ENCODE results near the gene GYPC. TPM values are rescaled to one million over a fixed set of nuclear protein-coding genes. Genes with fewer than 3 reads are reported as not detected.
"Not testable (repeated sequence)": the region's sequence is repeated elsewhere in the genome, so short reads cannot be mapped to it uniquely, and the experiment has no call there.

Gene GYPC
- polyA plus RNA-seq, 3 donors, result 44.1 to 343 (median 312) TPM

DNA sequence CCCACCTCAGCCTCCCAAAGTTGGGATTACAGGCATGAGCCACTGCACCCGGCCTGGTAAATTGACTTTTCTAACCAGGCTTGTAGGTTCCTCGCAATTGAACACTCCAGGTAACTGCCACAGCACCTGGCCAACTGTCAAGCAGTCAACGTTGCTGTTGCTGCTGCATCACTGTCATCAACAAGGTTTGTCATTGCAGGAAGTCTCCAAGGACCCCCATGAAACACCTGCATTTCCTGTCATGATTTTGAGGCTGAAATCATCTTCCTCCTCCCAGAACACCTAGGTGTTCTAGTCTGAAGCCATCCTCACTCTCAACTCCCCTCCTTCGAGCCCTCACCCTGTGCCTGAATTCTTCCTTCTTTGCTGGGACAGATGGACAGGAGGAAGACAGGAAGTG is 29.7 kb downstream of the GYPC start:
- H3K27ac ChIP-seq (ENCODE audit: low read depth, low read length), result no peak overlapping the region
- WGBS, 3 donors, result 67 to 89% (median 88%) methylated on average over 4 of the region's 4 CpGs

DNA sequence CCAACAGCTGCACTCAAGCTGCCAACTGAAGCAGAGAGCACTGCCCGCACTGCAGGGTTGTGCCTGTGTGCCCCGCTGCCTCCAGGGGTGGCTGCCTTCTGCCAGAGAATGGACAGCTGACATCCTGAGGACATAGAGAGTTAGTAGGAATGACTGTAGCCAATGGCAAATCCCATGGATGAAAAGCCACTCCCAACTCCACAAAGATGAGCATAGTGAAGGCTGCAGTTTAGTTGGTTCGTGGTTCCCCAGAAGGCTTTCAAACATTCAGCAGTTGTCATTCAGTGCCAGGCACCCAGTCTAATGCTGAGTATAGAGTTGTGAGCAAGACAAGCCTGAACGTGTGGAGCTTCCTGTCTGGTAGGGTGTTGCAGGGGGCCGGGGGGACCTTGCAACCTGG is 30.3 kb downstream of the GYPC start:
- WGBS, 3 donors, result 80 to 90% (median 88%) methylated on average over 5 of the region's 5 CpGs
- no peak overlapping the region for H3K27ac ChIP-seq (ENCODE audit: low read depth, low read length)

DNA sequence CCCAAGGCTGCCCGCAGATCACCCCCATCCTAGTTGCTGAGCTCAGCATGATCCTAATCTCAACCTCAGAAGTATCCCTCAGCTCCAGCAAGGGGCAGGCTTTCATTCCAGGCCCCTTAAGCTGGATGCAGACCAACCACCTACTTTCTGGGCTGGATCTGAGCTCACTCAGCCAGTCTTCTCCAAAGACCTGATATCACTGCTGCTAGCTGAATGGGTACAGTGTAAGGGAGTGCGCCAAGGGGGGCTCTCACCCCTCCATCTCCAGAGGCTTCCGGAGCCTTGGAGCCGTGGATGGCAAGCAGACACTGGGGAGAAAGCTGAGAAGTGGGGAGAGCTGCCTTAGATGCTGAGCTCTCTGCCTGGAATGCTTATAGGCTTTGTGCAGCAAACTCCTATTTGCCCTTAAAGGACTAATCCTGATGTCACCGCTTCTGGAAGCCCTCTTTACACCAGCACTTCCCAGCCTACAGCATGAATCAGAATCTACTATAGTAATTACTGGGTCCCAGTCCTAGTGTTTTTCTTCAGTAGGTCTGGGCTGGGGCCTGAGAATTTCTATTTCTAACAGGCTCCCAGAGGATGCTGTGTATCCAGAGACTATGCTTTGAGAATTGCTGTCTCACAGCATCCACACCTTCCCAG is 31.0 kb downstream of the GYPC start:
- H3K27ac ChIP-seq (ENCODE audit: low read depth, low read length), result no peak overlapping the region
- 82 to 95% (median 86%) methylated on average over 5 of the region's 5 CpGs for WGBS, 3 donors

DNA sequence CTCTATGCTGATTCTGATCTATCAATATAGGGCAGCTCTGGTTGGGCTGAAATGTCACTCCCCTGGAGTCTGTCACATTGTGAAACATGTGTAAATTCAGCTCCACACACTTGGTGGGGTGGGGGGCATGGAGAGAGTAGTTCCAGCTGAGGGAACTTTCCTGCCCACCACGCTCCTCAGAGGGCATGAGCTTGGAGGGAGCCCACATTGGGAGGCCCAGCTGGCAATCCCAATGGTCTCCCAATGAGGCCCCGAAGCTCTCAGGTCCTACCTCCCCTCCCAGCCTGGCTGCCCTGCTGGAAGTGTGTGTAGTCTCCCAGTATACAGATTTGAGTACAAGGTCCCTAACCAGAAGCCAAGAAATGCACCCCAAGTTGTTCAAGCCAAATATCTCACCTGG is 31.5 kb downstream of the GYPC start:
- 86 to 92% (median 91%) methylated on average over 2 of the region's 2 CpGs for WGBS, 3 donors
- H3K27ac ChIP-seq (ENCODE audit: low read depth, low read length), result no peak overlapping the region

DNA sequence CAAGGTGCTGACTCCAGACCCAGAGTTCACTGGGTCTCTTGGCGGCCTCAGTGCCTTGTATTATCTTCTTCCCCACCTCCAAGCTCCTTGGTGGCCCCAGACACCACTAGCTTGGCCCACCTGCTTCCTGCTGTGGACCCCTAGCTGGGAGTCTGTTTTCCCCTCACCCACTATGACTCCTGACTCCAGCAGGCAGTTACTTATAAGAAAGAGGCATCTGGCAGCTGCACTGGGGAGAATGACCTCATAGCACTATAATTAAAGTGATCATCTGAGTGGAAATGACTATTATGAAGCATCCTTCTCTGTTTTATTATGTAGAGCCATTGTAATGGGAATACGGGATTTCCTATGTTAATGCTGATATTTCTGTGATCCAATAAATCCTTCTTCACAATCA is 32.6 kb downstream of the GYPC start:
- WGBS, 3 donors, result 63 to 75% (median 63%) methylated on average over 2 of the region's 2 CpGs
- not testable (repeated sequence) for H3K27ac ChIP-seq (ENCODE audit: low read depth, low read length)

DNA sequence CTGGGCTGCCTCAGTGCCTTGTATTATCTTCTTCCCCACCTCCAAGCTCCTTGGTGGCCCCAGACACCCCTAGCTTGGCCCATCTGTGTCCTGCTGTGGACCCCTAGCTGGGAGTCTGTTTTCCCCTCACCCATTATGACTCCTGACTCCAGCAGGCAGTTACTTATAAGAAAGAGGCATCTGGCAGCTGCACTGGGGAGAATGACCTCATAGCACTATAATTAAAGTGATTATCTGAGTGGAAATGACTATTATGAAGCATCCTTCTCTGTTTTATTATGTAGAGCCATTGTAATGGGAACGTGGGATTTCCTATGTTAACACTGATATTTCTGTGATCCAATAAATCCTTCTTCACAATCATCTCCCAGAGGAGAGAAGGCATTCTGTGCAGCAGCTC is 36.3 kb downstream of the GYPC start:
- 37 to 50% (median 37%) methylated on average over 1 of the region's 1 CpG for WGBS, 3 donors

DNA sequence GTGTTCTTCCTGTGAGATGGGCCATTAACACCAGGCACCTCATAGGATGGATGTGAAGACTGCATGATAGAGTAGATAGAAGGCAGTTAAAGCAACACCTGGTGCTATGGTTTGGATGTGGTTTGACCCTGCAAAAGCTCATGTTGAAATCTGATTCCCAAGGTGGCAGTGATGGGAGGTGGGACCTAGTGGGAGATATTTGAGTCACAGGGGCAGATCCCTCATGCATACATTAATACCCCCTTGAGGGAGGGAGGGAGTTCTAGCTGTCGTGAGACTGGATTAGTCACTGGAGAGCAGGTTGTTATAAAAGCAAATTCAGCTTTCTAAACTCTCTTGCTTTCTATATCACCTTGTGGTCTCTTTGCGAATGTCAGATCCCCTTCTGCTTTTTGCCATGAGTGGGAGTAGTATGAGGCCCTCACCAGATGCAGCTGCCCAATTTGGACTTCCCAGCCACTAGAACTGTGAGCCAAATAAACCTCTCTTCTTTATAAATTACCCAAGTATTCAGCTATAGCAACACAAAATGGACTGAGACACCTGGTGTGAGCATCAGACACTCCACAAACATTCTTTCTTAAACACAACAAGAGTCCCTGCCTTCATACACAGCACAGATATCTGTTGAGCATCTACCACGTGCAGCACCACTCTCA is 37.1 kb downstream of the GYPC start:
- H3K27ac ChIP-seq (ENCODE audit: low read depth, low read length), result not testable (repeated sequence)
- 64 to 98% (median 94%) methylated on average over 3 of the region's 3 CpGs for WGBS, 3 donors

More for the DNA sequence above, 36.3 kb downstream of the GYPC start:
- H3K27ac ChIP-seq (ENCODE audit: low read depth, low read length), result not testable (repeated sequence)

DNA sequence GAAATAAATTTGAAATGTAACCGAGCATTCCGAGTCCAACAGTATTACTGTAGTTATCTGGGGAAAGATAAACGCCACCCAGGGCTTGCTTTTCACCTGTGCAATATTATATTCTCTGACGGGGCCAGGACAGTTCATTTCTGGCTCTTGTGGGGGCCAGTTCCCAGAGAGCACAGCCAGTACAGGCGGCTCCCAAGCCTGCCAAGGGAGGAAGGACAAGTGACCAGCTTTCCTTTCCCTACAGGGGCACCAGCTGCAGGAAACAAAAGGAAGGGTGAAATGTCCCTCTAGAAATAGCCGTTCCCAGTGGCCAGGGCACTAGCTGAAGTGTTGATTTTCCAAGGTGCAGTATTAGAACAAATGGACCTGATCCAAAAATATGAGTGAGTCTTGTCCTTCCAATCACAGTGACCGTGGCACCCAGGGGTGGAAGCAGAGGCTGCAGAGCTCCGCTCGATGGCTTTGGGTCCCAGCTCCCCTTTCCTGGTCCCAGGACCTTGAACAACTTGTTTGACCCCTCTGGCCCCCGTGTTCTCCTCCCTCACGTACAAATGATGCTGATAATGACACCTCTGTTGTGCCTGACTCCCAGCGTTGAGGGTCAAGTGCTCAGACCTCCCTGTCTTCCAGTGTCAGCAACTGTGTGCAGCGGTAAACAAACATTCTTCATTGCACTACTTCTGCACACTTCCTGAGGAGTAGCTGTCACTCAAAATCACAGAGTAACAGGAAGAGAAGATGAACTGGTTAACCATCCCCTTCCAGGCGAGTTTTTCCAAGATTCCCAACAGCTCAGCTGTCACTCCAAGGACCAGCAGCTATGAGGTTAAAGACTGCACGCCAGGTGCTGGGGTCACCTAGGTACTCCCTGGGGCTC is 40.9 kb downstream of the GYPC start:
- 49 to 89% (median 88%) methylated on average over 15 of the region's 15 CpGs for WGBS, 3 donors
- no peak overlapping the region for H3K27ac ChIP-seq (ENCODE audit: low read depth, low read length)

DNA sequence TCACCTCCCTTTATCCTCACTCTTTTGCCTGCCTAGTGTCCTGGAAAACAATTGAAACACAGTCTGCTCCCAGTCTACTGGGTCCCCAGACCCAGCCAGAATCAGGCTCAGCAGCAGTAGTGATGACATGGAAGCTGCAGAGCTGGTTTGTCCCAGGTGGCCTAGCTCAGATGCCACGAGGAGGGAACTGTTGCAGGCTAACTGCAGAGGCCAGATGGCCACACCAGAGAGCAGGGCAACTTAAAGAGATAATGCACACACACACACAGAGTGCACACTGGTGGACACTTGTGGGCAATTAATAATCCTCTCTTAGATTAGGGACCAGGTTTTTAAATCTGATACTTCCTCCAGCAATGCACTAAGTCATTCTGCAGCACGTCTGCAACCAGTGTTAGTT is 42.4 kb downstream of the GYPC start:
- WGBS, 3 donors, result 37 to 62% (median 40%) methylated on average over 2 of the region's 2 CpGs
- H3K27ac ChIP-seq (ENCODE audit: low read depth, low read length), result no peak overlapping the region

DNA sequence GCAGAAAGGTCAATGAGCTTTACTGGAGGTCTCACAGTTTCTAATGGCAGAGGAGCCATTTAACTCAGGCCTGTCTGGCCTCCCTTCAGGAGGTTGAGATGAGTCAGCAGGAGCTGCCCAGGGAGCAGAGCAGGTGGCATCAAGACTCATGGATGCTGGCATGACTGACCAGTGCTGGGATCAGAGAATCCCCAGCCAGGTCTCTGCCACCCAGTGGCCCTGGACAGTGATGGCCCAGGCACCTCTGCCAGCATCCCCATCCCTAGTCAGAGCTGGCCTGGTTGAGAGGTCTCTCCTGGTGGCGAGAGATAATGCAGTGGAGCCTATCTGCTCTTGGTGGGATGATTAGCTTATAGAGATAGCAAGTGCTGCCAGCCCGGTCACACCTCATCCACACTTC is 43.1 kb downstream of the GYPC start:
- 78 to 100% (median 99%) methylated on average over 2 of the region's 2 CpGs for WGBS, 3 donors
- no peak overlapping the region for H3K27ac ChIP-seq (ENCODE audit: low read depth, low read length)

DNA sequence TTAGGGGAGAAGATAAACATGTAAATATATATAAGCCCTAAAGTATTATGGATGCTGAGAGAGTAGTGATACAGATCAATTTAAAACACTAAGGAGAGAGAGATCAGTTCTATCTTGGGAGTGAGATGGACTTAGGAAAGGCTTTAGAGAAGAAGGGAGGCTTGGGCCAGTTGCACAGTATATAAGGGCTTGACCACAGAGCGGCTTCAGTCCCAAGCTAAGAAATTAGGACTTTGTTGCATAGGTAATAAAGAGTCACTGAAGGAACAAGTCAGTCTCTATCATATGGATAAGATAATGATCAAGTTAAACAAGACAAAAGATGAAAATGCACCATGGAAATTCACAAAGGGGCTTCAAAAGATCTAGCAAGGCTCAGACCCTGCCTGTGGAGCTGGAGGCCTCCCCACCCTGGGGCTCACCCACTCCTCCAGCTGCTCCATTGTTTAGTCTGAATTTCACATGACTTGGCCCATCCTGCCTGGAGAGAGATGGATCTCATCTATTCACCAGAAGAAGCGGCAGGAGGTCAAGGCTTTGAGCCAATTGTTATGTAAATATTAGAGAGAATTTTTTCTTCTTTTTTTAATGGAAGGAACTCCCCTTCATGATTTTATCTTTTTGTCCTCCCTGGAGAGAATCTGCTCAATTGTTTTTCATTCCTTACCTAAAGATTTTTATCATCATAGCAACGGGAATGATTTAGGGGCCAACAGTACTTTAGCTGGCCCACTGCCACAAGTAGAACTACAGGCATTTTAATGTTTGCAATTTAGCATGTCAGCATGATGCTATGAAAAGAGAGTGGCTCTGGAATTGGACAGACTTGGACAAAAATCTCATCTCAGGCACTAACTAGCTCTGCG is 44.0 kb downstream of the GYPC start:
- no peak overlapping the region for H3K27ac ChIP-seq (ENCODE audit: low read depth, low read length)
- 49 to 65% (median 53%) methylated on average over 4 of the region's 4 CpGs for WGBS, 3 donors

DNA sequence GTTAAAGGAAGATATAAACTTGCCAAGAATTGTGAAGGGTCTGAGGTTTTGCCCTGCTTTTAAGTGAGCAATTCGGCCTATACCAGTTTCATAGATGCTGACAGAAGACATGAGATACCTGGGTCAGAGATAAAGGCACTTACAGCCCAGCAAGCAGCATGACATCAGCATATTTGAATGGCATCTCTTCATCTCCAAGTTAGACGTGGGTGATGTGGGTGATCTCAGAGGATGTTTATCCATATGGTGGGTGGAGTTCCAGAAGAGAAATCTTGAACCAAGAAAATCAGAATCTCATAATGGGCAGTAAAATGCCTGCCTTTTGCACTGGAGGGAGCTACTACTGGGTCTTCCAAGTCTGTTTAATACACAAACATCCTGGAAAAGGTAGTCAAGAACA is 44.7 kb downstream of the GYPC start:
- no peak overlapping the region for H3K27ac ChIP-seq (ENCODE audit: low read depth, low read length)

DNA sequence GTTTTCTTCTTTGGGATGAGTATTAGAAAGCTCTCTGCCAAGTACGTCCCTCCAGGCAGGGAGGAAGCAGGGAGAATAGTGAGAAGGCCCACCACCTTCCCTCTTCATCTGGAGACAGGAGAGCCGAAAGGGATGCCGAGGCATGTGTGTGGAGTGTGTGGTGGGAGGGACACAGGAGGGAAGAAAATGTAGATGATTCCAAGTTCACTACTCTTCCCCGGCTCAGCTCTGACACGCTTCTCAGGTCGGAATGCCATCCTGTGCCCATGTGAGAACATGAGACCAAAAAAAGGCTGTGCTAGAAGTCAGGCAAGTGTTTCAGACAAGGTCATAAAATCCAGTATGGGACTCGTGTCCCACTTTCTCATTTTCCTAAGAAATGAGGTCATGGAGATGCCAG is 47.4 kb downstream of the GYPC start:
- no peak overlapping the region for H3K27ac ChIP-seq (ENCODE audit: low read depth, low read length)
- 83 to 94% (median 94%) methylated on average over 7 of the region's 7 CpGs for WGBS, 3 donors

More for the DNA sequence above, 44.7 kb downstream of the GYPC start:
- WGBS, 3 donors, result 33 to 47% (median 36%) methylated on average over 2 of the region's 2 CpGs

DNA sequence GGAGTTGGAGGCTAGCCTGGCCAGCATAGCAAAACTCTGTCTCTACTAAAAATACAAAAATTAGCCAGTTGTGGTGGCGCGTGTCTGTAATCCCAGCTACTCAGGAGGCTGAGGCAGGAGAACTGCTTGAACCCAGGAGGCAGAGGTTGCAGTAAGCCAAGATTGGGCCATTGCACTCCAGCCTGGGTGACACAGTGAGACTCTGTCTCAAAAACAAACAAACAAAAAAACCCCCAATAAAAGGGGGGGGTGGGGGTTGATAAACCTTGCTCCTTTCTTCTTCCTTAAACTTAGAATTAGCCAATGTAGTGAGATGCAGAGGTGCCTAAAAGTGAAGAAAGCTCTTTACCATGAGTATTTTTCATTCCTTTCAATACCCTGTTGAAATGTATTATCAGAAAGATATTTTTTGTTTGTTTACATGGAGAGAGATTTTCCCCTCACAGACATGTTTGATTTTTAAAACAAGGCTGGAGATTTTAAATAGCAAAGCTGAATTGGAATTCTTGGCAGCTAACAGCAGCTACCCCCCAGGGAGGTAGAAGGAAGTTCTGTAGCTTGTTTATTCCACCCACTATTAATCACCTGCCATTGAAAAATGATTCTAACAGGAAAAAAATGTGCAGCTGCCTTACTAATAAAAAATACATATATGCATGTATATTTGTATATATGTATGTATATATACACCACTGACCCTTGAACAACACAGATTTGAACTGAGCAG is 48.6 kb downstream of the GYPC start:
- H3K27ac ChIP-seq (ENCODE audit: low read depth, low read length), result no peak overlapping the region
- WGBS, 3 donors, result 66 to 76% (median 76%) methylated on average over 2 of the region's 2 CpGs

DNA sequence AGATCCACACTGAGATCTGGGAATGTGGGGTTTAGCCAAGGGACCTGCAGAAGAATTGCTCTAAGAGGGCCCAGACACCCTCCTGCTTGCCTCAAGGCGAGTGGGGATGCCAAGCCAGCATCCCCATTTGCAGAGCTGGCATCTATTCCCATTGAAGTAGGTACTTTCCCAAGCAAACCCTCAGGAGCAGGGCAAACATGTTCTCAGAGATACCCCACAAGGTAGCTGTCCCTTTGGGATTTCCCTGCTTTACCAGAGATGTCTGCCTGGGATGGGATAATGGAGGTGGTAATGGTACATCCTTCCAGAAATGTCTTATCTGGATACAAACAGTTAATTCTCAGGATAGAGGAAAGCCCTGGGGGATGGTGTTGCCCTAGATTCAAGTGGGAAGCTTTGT is 51.2 kb downstream of the GYPC start:
- no peak overlapping the region for H3K27ac ChIP-seq (ENCODE audit: low read depth, low read length)
- WGBS, 3 donors, result 63 to 98% (median 86%) methylated on average over 1 of the region's 1 CpG

DNA sequence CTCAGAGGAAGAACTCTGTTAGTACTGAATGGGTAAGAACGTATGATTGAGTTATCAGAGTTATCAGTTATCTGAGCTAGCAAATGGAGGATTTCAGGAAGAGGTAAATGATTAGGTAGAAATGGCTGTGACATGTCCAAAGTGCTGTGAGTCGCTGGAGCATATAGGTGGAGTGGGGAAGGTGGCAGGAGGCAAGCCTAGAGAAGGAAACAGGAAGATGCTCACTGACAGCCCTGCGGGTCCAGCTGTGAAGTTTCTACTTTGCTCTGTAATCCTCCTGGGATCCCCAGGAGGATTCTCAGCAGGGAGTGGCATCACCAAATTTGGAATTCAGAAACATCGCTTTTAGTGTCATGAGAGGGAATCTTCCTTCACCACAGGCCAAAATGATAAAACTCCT is 52.0 kb downstream of the GYPC start:
- 69 to 81% (median 80%) methylated on average over 4 of the region's 4 CpGs for WGBS, 3 donors
- no peak overlapping the region for H3K27ac ChIP-seq (ENCODE audit: low read depth, low read length)

DNA sequence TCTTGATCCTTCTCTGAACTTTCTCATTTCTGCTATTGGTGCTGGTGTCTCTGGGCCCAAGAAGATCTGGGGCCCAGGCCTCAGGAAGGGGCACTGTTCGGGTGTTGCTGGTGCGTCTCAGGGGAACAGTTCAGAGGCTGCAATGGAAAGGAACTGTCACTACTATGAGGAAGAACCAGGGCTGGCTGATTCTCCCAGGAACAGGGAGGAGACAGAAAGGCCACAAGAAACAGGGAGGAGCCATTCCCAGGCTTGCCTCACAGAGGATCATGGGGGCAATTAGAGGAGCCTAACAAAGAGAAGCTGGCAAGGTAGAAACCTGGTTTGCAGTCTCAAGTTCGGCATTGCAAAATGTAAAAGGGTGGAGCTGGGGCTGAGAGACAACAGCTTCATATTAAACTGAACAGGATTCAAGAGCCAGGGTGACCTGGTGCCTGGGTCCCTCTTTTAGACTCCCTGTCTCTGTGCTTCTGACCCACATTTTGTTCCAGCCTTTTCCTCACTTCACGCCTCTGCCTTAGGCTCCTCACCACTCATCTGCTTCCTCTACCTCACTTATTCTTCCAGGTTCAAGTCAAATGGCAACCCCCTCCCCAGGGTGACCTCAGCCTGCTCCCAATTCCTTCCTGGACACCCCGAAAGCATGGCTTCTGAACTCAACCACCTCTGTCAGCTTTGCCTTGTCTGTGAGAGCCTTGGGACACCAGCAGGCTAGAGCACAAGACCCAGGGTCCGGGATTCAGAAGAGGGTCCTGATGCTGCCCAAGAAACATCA is 58.4 kb downstream of the GYPC start:
- no peak overlapping the region for H3K27ac ChIP-seq (ENCODE audit: low read depth, low read length)
- WGBS, 3 donors, result 72 to 80% (median 72%) methylated on average over 6 of the region's 6 CpGs

Data from adipose tissue (tissue), 3 donors.